Stimulated activated CD8-positive, alpha-beta memory T cell treated with anti-CD3 and anti-CD28 coated beads, Interleukin-4, amount 100 ng/mL, for 1 hour (primary cell): ENCODE results near the gene LIPN.
"Not testable (repeated sequence)": the region's sequence is repeated elsewhere in the genome, so short reads cannot be mapped to it uniquely, and the experiment has no call there.

ENCODE experiments used
- DNase-seq, 2 donors: peaks; one replicate each; pipeline ENCODE4 v3.0.0-alpha.2; 2020; ENCODE audit warnings: low read depth in 2 of 2, low spot score in 1 of 2

LIPN gene

GRCh38 chr10:88759366-88760101 is at the start of gene LIPN:
Gene LIPN, plus strand, starts transcription at chr10:88760020. Its CDS starts 1,386 bp downstream, at chr10:88761406.
- DNase-seq, result no peak

GRCh38 chr10:88715517-88715916 is 44.3 kb upstream of the LIPN start:
- no peak for DNase-seq

GRCh38 chr10:88721392-88721791 is 38.4 kb upstream of the LIPN start:
- no peak for DNase-seq

- no peak for DNase-seq
Measured at GRCh38 chr10:88725798-88726197, 34.0 kb upstream of the LIPN start.

- no peak for DNase-seq
Measured at GRCh38 chr10:88728107-88728763, 31.6 kb upstream of the LIPN start.

GRCh38 chr10:88730864-88731263 is 29.0 kb upstream of the LIPN start:
- no peak for DNase-seq

- DNase-seq, result no peak
Measured at GRCh38 chr10:88731296-88731695, 28.5 kb upstream of the LIPN start.

- no peak for DNase-seq
Measured at GRCh38 chr10:88733215-88733614, 26.6 kb upstream of the LIPN start.

GRCh38 chr10:88735661-88736060 is 24.2 kb upstream of the LIPN start:
- no peak for DNase-seq

GRCh38 chr10:88741921-88742320 is 17.9 kb upstream of the LIPN start:
- not testable (repeated sequence) for DNase-seq

GRCh38 chr10:88742448-88742847 is 17.4 kb upstream of the LIPN start:
- DNase-seq, result no peak

GRCh38 chr10:88744002-88744401 is 15.8 kb upstream of the LIPN start:
- no peak for DNase-seq

GRCh38 chr10:88745633-88746032 is 14.2 kb upstream of the LIPN start:
- no peak for DNase-seq

GRCh38 chr10:88754287-88754686 is 5.5 kb upstream of the LIPN start:
- no peak for DNase-seq

- no peak for DNase-seq
Measured at GRCh38 chr10:88755753-88756152, 4.1 kb upstream of the LIPN start.

GRCh38 chr10:88756660-88757059 is 3.2 kb upstream of the LIPN start:
- DNase-seq, result no peak

GRCh38 chr10:88762906-88763305 is 3.1 kb downstream of the LIPN start:
- no peak for DNase-seq

- DNase-seq, result no peak
Measured at GRCh38 chr10:88763441-88763840, 3.6 kb downstream of the LIPN start.

GRCh38 chr10:88764110-88764509 is 4.3 kb downstream of the LIPN start:
- DNase-seq, result no peak

GRCh38 chr10:88765816-88766215 is 6.0 kb downstream of the LIPN start:
- no peak for DNase-seq

- DNase-seq, result no peak
Measured at GRCh38 chr10:88769384-88769783, 9.6 kb downstream of the LIPN start.

GRCh38 chr10:88781206-88781605 is 21.4 kb downstream of the LIPN start:
- no peak for DNase-seq

- DNase-seq, result no peak
Measured at GRCh38 chr10:88782222-88782621, 22.4 kb downstream of the LIPN start.
